ENCODE results near the gene DOK4. TPM values are rescaled to one million over a fixed set of nuclear protein-coding genes. Genes with fewer than 3 reads are reported as not detected.

DOK4 gene
- total and polyA plus RNA-seq, 2 of the 8 experiments (the other 6 are each of a cell fraction or from before 2014, with no cell fraction given), result 24.0 to 28.9 TPM

- H2BK5ac ChIP-seq (ENCODE audit: low read depth, low read length), result no peak overlapping the region
- no peak overlapping the region for H4K5ac ChIP-seq (ENCODE audit: insufficient read length, low read depth, low read length)
- TF ChIP-seq BRCA1 (IDR thresholded peaks at IDR 0.05; ENCODE audit: low read depth, low read length) (no peak), CBX8 (IDR thresholded peaks at IDR 0.05; ENCODE audit: borderline replicate concordance, low read depth, low read length) (no peak), TCF12 (IDR thresholded peaks at IDR 0.05; ENCODE audit: low read depth, low read length) (no peak)
- no peaks in the 10 kb centered on the region for H3K79me1 ChIP-seq (ENCODE audit: low read depth, low read length)
- no peaks in the 10 kb centered on the region for H3K79me2 ChIP-seq (ENCODE audit: control insufficient read depth in 1 of 2, insufficient read depth in 2 of 2, low read length in 2 of 2)
- no peak overlapping the region for H2BK120ac ChIP-seq (replicated peaks; ENCODE audit: low read depth, low read length)
- no peak overlapping the region for H3K14ac ChIP-seq (ENCODE audit: insufficient read length)
- no peak overlapping the region for H3K56ac ChIP-seq (replicated peaks; ENCODE audit: insufficient read length, low read depth, low read length)
- H4K8ac ChIP-seq (ENCODE audit: extremely low read depth, insufficient read depth, low read length), result no peak overlapping the region
- FAIRE-seq (no peak), DNase-seq (ENCODE audit: low read depth in 1 of 2, low spot score in 2 of 2) (no peak)
- peaks cover 11 to 44% (median 35%) of the 10 kb centered on the region in 4 experiments; a peak in 7 of 8 replicates for H3K36me3 ChIP-seq (ENCODE audit: control insufficient read depth in 2 of 4, insufficient read depth in 4 of 4, low read length in 3 of 4)
- H4K91ac ChIP-seq (replicated peaks; ENCODE audit: insufficient read length, low read length), result no peak overlapping the region
- H3K23ac ChIP-seq (ENCODE audit: insufficient read length), result no peak overlapping the region
- no peak overlapping the region for H2BK12ac ChIP-seq (ENCODE audit: low read depth, low read length)
- H3K4me2 ChIP-seq (ENCODE audit: insufficient read depth in 1 of 2, low read depth in 2 of 2, low read length in 2 of 2), result no peak overlapping the region
- peaks cover 0 to 2% of the 10 kb centered on the region in 2 experiments for H4K20me1 ChIP-seq (replicated peaks in 1 of 2; ENCODE audit: control insufficient read depth in 1 of 2, insufficient read depth in 2 of 2, low read length in 2 of 2)
- ChIA-PET CTCF (ENCODE audit: partially characterized antibody) (no interaction called here), POLR2A (ENCODE audit: partially characterized antibody) (no interaction called here)
- H3K4me3 ChIP-seq (ENCODE audit: extremely low read depth in 1 of 4, insufficient read depth in 2 of 4, low read depth in 3 of 4, low read length in 4 of 4), result no peak overlapping the region
- H3K9me3 ChIP-seq (ENCODE audit: insufficient read depth in 2 of 2, low read depth in 1 of 2, low read length in 1 of 2), result no peaks in the 10 kb centered on the region
- no peak overlapping the region for H3K4ac ChIP-seq (replicated peaks; ENCODE audit: insufficient read length, low read depth, low read length)
- no peak overlapping the region for H2BK20ac ChIP-seq (ENCODE audit: low read length)
- H3K23me2 ChIP-seq (ENCODE audit: low read depth, low read length), result no peaks in the 10 kb centered on the region
- no peak overlapping the region for H3K9ac ChIP-seq (replicated peaks in 1 of 4; ENCODE audit: extremely low read depth in 1 of 4, low read depth in 3 of 4, low read length in 3 of 4)
- no peak overlapping the region for H3K18ac ChIP-seq (ENCODE audit: extremely low read depth, low read length)
- H3K27ac ChIP-seq (ENCODE audit: low read depth, low read length), result no peak overlapping the region
- no peaks in the 10 kb centered on the region for H3K27me3 ChIP-seq (replicated peaks in 1 of 4; ENCODE audit: control insufficient read depth in 3 of 4, extremely low read depth in 1 of 4, insufficient read depth in 3 of 4, low read length in 3 of 4)
- H2BK15ac ChIP-seq (ENCODE audit: low read length), result no peak overlapping the region
- H2AFZ ChIP-seq (ENCODE audit: low read length), result no peak overlapping the region
- no peak overlapping the region for H2AK5ac ChIP-seq (ENCODE audit: low read depth, low read length)
- H3K4me1 ChIP-seq (replicated peaks in 1 of 4; ENCODE audit: control insufficient read depth in 3 of 4, insufficient read depth in 4 of 4, low read length in 3 of 4), result no peaks in the 10 kb centered on the region
Measured at GRCh38 chr16:57427824-57428223, 58.5 kb downstream of the DOK4 start.

All from H1 (cell line).